Activated B cell treated with CpG ODN at 0.5 μM for 24 hours (primary cell): ENCODE data around the gene CRBN. TPM values are rescaled to one million over a fixed set of nuclear protein-coding genes. Genes with fewer than 3 reads are reported as not detected.

Experiments
- ATAC-seq: fragments of 200-7000 bp; cut with Tn5 transposase; one replicate; pipeline ENCODE4 v1.10.0; 2021; ENCODE audit warnings: low read depth, mild to moderate bottlenecking, moderate library complexity
- CTCF ChIA-PET: fragments of 350-600 bp; sonication (Branson Sonifier 250); formaldehyde crosslinking; loops from one replicate; lab custom pipeline; 2021; ENCODE audit warnings: antibody characterized with exemption; lab: Charles Lee
- POLR2A ChIA-PET: fragments of 350-600 bp; sonication (Branson Sonifier 250); formaldehyde crosslinking; loops from one replicate; lab custom pipeline; 2021; ENCODE audit warnings: antibody characterized with exemption; lab: Charles Lee
- DNase-seq: peaks from one replicate; pipeline ENCODE4 v3.0.0; 2022
- H3K27ac Mint-ChIP-seq: one replicate; pipeline ENCODE4 v1.8.0; 2020; ENCODE audit warnings: mixed read lengths
- H3K27me3 Mint-ChIP-seq: one replicate; pipeline ENCODE4 v1.8.0; 2021; ENCODE audit warnings: mixed read lengths
- H3K36me3 Mint-ChIP-seq: one replicate; pipeline ENCODE4 v1.8.0; 2021; ENCODE audit warnings: low read depth, mixed read lengths
- H3K4me1 Mint-ChIP-seq: one replicate; pipeline ENCODE4 v1.8.0; 2021; ENCODE audit warnings: mixed read lengths
- H3K4me3 Mint-ChIP-seq: one replicate; pipeline ENCODE4 v1.8.0; 2020; ENCODE audit warnings: mild to moderate bottlenecking, mixed read lengths
- H3K9me3 Mint-ChIP-seq: one replicate; pipeline ENCODE4 v1.8.0; 2020; ENCODE audit warnings: mixed read lengths
- CTCF ChIP-seq: fragments of 200-600 bp; IDR thresholded peaks from one replicate; pipeline ENCODE4 v1.8.0; 2022; ENCODE audit warnings: antibody characterized with exemption, mild to moderate bottlenecking
- intact Hi-C: fragments of 100-400 bp; cut with micrococcal nuclease; formaldehyde crosslinking; loops from one replicate; pipeline ENCODE4 v1.15.1; 2024
- total RNA-seq: library from RNA; stranded (reverse); gene quantifications from 2 replicates; pipeline ENCODE4 v1.2.3, GENCODE V29; 2022

Gene CRBN
- total RNA-seq, 1 donor from 2014 or later, result 58.2 TPM

- intact Hi-C loops, result no loop called here
- ChIA-PET CTCF (no interaction called here), POLR2A (no interaction called here)
- no peak overlapping the region for H3K4me3 Mint-ChIP-seq
- peaks cover 22% of the 10 kb centered on the region for H3K4me1 Mint-ChIP-seq
- TF ChIP-seq CTCF, result no peak
- no peak overlapping the region for H3K27ac Mint-ChIP-seq
- H3K27me3 Mint-ChIP-seq, result peaks cover 4% of the 10 kb centered on the region
- no peak for DNase-seq
- H3K9me3 Mint-ChIP-seq, result no peaks in the 10 kb centered on the region
- H3K36me3 Mint-ChIP-seq, result no peaks in the 10 kb centered on the region
- no peak for ATAC-seq
These were observed 76.7 kb downstream of the CRBN start for GRCh38 chr3:3102751-3103150.

- Mint-ChIP-seq H3K4me3 (no peak overlapping the region), H3K27ac (no peak overlapping the region), H3K9me3 (no peaks in the 10 kb centered on the region), H3K27me3 (peaks cover 4% of the 10 kb centered on the region), H3K4me1 (peaks cover 20% of the 10 kb centered on the region), H3K36me3 (no peaks in the 10 kb centered on the region)
- no peak for DNase-seq
- intact Hi-C loops, result no loop called here
- TF ChIP-seq CTCF, result no peak
- no peak for ATAC-seq
- ChIA-PET CTCF (no interaction called here), POLR2A (interaction anchor here (0.6 kb wide), 1 partner anchor 48 kb away, joined by 3 read pairs; no protein-coding TSS in a partner anchor)
These were observed 77.6 kb downstream of the CRBN start for GRCh38 chr3:3101660-3102458.

Other genes with a start within 250 kb of the CRBN start
- gene IL5RA, start 69.3 kb downstream of the CRBN start, total RNA-seq, result not detected in 2 replicates
- 40.1 and 51.3 TPM in 2 replicates for gene TRNT1, start 52.8 kb downstream of the CRBN start, total RNA-seq